ENCODE measurements around the gene CLEC4E.
"Not testable (repeated sequence)": the region's sequence is repeated elsewhere in the genome, so short reads cannot be mapped to it uniquely, and the experiment has no call there.

Gene CLEC4E, protein sequence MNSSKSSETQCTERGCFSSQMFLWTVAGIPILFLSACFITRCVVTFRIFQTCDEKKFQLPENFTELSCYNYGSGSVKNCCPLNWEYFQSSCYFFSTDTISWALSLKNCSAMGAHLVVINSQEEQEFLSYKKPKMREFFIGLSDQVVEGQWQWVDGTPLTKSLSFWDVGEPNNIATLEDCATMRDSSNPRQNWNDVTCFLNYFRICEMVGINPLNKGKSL

DNA sequence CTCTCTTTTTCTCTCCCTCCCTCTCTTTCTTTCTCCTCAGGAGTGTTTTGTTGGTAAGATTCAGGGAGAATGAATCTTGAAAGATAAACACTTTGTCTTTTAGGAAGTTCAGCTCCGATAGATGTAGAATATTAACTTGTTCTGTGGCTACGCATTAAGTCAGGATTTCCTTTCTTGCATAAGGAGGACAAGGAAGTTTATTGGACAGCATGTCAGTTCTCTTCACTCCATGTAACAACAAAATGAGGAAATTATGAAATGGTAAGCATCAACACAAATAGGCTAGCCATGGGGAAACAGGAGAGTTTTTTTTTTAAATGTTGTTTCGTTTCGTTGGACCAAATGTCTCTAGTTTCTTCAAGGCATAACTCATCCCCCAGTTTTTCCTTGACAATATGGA lies at the start of gene CLEC4E:
TSS of gene CLEC4E (minus strand) at position 75 of the 400 bp plus-strand sequence. CDS start 108 bp downstream, outside the sequence.
- not testable (repeated sequence) for DNase-seq

DNA sequence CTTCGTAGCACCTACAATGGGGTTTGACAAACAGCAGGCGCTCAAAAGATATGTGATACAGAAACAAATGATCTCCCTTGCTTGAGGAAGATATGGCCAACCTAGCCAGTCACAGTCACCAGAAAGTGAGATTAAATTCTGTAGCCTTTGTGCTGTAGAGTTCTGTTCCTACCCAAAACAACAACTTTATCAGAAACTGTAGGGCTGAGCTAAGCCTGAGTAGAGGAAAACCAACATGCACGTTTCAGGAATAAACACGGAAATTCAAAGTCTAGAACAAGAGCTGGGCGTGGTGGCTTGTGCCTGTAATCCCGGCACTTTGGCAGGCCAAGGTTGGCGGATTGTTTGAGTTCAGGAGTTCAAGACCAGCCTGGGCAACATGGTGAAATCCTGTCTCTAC lies 49.0 kb upstream of the CLEC4E start:
- no peak for DNase-seq

DNA sequence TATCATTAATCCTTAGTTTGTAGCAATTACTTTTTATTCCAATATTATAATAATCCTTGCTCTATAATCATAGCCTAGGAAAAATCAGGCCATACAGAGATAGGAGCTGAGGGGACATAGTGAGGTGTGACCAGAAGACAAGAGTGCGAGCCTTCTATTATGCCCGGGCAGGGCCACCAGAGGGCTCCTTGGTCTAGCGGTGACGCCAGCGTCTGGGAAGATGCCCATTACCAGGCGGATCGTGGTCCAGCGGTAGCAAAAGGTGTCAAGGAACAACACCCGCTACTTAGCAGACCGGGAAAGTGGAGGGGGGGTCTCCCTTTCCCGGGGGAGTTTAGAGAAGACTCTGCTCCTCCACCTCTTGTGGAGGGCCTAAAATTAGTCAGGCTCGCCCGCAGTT lies 43.8 kb upstream of the CLEC4E start:
- not testable (repeated sequence) for DNase-seq

DNA sequence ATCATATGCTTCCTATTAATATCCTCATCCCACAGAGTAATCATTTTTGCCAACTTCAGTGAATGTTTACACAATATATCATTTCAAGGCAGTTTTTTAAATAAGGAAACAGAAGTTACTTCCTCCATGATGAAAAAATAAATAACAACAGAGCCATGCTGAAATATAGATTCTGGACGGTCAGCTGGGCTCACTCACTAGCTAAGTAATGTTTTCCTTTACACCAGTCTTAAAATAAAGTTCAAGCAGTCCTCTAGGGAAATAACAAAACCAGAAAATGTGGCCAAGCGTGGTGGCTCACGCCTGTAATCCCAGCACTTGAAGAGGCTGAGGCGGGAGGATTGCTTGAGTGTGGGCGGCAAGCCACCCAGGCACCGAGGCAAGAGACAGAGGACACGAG lies 43.3 kb upstream of the CLEC4E start:
- no peak for DNase-seq

DNA sequence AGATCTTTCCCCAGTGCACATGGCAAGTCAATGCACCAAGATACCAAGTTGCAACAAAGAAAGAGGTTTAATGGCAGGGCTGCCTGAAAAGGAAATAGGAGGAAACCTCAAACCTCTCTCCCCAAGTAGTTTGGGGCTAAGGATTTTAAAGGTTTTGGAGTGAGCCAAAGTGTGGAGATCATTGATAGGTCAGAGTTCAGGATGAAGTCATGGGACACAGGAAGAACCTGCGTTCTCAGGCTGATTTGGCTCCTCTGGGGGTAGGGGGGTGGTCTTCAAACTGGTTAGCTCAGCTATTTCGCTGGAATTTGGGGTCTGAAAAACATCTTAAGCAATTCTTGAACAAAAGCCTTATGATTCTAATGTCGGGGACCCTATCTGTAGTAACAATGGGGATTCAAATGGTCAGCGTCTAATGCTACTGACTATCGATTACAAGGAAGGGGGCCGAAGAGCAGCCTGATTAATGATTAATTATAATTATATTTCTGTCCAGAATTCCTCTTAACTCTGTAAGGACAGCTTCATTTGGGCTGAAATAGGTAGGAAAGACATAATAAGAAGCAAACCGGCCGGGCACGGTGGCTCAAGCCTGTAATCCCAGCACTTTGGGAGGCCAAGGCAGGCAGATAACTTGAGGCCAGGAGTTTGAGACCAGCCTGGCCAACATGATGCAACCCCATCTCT lies 40.5 kb upstream of the CLEC4E start:
- DNase-seq, result no peak

DNA sequence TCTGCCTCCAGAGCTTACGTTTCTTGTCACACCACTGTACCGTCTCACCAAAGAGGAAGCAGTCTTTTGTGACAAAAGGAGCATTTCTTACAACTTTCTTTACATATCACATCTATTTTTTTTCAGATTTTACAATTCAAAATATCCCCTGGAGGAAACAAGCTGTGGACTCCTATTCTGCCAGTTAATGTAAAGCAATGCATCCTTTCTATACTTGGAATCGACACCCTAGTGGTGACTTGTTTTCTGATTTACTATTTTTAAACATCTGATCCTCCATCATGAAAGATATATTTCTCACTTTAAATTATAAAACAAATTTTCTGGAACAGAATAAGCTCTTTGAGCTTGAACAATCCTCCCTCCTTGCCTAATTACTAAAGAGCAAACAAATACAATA lies 37.2 kb upstream of the CLEC4E start:
- no peak for DNase-seq

DNA sequence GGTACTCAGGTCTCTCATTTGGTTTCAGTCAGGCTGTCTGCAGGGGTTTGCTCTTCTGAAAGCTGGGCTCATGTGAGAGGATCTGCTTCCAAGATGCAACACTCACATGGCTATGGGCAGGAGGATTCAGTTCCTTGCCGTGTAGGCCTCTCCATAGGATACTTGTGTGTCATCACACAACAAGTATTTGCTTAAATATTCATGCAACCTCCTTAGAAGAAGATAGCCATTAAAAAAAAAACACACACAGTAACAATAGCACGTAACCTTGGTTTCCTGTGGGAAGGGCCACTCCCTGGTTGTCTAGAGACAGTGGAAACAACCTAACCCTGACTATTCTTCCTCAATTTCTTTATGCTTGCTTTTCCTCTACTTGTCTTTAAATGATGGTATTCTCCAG lies 31.8 kb upstream of the CLEC4E start:
- no peak for DNase-seq

DNA sequence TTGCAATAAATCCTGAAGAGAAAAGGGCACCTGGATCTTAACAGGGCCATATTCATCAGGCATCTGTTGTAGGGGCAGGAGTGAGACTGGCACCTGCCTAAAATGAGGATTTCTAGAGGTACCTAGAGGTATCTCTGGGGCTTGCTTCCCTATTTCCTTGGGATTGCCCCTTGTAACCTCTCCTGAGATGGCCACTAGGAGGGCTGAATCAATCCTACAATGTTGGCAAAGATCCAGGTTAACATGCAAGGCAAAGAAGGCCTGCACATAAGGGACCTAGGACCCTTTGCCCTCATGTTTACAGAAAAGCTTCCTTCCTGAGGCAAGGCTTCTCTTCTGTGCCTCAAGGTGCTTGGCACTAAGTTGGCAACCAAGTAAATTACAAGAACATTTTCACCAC lies 25.8 kb upstream of the CLEC4E start:
- DNase-seq, result no peak

DNA sequence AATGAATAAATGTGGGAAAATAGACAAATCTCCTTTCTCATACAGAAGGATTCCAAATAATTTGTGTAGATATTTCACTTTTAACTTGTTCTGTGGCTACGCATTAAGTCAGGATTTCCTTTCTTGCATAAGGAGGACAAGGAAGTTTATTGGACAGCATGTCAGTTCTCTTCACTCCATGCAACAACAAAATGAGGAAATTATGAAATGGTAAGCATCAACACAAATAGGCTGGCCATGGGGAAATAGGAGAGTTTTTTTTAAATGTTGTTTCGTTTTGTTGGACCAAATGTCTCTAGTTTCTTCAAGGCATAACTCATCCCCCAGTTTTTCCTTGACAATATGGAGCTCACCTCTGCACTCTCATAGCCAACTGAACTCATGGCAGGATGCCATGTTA lies 25.3 kb upstream of the CLEC4E start:
- DNase-seq, result not testable (repeated sequence)

DNA sequence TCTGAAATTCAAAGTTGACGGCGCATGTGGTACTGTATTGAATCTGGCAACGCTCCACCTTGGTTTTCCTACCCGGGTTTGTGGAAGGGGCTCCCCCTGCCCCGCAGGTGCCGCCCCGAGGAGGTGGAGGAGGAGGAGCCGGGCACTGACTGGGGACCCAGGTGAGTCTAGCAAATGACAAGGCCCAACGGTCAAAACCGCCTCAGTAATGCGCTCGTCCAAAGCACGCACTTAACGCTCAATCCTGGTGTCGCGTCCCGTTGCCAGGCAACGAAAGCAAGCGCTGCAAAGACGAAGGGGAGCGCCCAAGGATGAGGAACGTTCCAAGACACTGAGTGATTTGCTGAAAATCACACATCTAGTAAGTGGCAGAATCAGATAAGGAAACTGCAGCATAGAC lies 24.0 kb upstream of the CLEC4E start:
- DNase-seq, result no peak

DNA sequence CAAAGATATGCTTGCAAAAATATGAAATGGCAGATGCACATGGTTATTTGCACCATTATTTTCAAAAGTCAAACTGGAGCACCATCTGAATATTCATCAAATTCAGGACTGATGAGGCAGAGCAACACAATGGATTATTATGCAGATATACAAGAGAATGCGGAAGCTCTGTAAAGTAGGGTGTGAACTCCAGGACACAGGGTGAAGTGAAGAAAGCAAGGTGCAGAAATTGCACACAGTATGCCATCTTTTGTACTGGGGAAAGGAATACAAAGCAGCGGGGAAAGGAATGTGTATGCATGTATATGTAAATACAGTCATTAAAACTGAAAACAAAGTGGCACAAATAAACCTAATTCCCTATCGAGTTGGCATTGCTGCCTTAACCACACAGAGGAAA lies 22.7 kb upstream of the CLEC4E start:
- DNase-seq, result no peak

DNA sequence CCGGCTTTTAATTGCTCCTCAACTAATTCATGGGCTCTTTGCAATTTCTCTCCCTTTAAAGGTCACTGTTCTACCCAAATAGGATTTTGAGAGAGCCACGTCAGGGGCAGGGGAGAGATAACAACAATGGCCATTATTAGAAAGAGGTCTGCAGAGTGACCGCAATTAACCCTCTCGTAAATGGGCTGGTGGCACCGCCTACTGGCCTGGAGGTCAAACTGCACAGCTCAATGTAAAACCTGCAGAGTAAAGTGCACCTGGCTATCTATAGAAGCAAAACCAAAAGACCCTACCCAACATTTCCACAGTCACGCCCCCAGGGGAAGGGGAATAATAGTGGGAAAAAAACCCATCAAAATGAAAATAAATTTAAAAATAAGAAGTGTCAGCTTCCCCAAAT lies 21.6 kb upstream of the CLEC4E start:
- DNase-seq, result no peak

DNA sequence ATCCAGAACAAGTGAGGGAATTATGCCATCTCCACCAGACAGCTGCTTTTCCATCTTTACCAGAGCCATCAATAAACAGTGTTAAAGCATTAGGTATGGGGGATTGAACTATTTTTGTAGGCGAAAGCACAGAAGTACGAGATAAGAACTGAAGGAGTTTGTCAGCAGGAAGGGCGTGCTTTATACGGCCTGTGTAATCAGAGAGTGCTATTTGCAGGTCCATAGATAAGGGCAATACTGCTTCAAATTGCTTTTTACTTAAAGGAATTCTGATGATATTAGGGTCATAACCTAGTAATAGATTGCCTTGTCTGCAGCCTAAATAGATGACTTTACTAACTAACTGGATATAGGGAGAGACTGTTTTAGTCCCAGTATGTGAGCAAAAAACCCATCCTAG lies 20.3 kb upstream of the CLEC4E start:
- no peak for DNase-seq

DNA sequence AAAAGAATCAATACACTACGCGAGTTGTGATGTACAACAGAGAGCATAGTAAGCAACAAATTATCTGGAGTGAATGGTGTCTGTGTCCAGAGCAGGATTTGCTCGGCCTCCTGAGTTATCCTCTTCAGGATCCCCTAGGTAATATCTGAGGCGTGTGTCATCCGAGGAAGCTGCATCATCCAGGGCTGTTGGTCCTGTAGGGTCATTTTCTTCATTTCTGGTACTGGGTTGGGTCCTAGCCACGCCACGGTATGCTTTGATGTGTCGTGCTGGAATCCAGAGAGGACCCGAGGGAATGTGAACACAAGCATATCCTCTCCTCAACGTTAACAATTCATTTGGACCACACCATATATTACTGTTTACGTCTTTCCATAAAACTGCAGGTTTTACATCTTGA lies 19.0 kb upstream of the CLEC4E start:
- DNase-seq, result no peak

DNA sequence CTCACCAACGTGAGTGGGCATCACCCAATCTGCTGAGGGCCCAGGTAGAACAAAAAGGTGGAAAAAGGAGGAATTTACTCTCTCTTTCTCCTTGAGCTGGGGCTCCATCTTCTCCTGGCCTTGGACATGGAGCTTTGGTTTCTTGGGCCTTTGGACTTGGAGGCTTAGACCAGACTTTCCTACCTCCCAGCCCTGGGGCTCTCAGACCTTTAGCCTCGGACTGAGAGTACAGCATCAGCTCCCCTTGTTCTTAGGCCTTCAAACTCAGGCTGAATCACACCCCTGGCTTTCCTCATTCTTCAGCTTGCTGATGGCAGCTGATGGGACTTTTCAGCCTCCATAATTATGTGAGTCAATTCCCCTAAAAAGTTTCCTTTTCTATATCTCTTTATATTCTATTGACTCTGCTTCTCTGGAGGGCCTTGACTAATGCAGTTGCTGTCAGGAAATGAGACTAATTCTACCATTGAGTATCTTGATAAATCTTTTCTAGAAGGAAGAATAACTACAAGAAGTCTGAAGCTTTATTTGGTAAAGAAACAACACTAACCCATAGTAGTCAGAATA lies 15.9 kb upstream of the CLEC4E start:
- DNase-seq, result no peak

DNA sequence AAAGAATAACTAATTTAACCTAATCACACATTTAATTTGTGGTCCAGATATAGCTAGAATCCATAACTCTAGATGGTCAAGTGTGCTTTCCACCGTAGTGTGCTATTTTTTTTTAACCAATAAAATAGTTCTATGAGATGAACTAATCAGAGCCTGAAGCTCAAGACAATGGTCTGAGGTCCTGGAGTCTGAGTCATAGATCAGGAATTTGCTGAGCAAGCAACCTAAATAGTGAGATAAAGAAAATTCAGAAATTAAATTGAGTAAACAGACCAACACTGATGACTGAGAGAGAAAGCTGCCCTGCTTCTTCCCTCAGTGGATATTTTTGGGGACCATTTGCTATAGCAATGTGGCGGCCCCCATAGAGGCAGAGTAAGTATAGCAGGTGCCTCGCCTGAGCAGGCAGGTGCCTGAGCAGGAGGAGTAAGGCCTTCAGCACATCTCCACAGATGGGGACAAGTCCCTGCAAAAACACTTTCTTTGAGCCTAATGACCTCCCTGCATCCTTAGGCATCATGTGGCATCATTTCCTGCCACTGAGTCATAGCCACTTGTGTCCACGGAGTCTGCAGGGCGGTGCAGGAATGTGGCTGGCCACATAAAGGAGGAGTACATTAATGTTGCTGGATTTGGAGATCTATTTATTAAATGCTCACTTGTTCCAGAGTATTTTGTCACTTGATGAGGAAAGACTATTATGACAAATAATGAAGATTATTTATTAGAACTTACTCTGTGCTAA lies 13.9 kb upstream of the CLEC4E start:
- no peak for DNase-seq

DNA sequence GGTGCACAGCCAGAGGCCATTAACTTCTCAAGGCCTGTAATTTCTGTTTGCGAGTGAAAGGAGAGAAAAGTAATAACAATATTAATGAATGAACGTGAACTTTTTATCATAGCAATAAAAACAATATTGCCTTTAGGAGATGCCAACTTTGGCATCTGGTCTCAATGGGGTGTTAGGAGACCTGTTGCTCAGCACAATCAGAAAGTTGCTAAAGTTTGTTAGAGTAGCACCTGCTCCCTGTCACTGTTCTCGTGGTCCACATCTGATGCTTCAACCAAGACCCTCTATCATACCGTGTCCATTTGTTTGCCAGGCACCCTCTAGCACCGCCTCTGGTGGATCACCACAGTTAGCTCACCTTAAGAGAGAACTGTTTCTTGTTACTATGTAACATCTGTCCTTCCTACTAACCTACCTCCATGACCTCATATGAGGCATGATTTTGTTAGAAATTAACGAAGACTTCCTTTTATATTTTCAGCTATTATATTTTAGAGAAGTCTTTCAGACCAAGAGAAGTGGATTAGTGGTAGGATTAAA lies 12.5 kb upstream of the CLEC4E start:
- DNase-seq, result no peak

DNA sequence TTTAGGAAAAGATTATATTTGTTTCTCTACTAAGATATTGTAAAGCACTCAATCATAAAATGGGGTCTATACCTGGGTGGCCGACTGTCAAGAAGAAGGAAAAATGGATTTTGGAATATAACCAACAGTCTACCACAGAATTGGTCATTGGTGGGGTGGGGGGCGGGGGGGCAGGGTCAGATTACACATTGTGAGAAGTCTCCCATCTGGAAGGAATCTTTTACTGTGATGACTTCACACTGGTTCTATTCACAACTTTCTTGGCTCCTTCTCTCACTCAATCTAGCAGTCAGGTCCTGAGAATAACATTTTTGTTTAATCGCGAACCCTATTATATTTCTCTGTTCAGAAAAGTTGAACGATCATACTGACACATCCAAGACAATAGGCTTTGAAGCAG lies 8.7 kb upstream of the CLEC4E start:
- DNase-seq, result no peak

DNA sequence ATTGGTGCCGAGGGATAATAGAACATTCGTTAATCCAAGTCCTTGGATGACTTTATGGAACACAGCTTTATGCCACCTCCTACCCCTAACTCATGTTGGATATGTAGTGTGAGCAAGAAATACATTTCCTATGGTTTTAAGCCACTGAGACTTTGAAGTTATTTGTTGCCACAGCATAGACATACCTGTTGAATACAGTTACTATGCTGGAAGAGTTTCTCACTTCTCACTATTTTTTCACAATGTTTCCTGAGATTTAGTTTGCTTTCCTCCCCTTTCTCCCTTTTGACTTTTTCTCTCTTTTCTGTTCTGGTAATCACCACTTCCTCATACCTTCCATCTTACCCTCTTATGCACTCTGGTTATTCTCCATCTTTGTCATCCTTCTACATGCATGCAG lies 7.5 kb upstream of the CLEC4E start:
- DNase-seq, result no peak

DNA sequence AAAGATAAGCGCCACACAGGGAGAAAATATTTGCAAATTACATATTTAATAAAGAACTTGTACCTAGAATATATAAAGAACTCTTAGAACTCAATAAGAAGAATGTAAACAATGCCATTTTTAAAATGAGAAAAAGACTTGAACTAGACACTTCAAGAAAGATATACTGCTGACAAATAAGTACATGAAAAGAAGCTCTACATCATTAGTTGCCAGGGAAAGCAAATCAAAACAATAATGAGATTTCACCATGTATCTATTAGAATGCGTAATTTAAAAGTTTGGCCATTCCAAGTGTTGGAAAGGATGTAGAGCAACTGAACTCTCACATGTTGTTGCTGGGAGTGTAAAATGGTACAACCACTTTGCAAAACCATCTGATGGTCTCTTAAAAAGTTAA lies 6.9 kb upstream of the CLEC4E start:
- DNase-seq, result no peak

DNA sequence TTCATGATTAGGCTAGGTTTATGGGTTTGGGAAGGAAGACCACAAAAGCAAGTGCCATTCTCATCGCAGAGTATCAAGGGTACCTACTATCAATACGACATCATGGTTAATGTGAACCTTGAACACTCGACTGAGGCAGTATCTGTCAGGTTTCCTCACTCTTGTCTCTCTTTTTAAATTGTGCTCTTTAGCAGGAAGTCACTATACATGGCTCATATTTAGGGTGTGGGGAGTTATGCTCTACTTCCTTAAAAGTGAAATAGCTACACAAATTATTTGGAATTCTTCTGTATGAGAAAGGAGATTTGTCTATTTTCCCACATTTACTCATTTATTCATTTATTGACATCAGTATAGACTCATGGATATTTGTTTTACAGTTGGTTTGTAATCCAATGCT lies 5.9 kb upstream of the CLEC4E start:
- DNase-seq, result no peak

DNA sequence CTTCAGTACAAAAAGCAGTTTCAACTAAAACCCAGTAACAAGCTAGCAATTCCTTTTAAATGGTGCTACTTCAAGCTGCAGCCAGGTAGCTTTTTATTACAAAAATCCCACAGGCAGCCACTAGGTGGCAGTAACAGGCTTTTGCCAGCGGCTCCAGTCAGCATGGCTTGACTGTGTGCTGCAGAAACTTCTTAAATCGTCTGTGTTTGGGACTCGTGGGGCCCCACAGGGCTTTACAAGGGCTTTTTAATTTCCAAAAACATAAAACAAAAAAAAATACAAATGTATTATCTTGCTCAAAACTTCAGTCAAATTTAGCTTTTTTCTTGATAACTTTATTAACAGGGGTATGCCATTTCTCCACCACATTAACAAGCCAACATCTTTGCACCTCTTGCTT lies 3.6 kb upstream of the CLEC4E start:
- peak; percentile 11 for DNase-seq

DNA sequence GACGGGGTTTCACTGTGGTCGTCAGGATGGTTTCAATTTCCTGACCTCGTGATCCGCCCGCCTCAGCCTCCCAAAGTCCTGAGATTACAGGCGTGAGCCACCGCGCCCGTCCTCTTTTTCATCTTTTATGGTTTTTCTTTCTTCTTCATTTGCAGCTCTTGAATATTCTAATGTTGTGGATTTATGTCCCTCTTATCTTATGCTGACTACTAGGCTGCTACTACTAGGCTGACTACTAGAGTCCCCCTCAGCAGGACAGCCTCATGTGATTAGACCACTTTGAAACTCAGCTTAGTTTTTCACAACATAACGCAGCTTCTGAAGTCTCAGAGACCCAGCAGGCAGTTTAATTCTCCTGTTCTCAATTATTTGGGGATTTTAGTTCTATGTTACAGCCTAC lies 857 bp upstream of the CLEC4E start:
- no peak for DNase-seq

DNA sequence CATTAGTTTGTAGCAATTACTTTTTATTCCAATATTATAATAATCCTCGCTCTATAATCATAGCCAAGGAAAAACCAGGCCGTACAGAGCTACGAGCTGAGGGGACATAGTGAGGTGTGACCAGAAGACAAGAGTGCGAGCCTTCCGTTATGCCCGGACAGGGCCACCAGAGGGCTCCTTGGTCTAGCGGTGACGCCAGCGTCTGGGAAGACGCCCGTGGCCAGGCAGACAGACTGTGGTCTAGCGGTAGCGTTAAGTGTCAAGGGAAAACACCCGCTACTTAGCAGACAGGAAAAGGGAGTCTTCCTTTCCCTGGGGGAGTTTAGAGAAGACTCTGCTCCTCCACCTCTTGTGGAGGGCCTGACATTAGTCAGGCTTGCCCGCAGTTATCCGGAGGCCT lies 2.9 kb downstream of the CLEC4E start:
- DNase-seq, result not testable (repeated sequence)
